ENCODE measurements around the gene SUN2. TPM values are rescaled to one million over a fixed set of nuclear protein-coding genes. Genes with fewer than 3 reads are reported as not detected.

The SUN2 gene
- total and polyA plus RNA-seq, 2 donors = 61.5 to 64.9 TPM

GRCh38 chr22:38740754-38741153, 15.0 kb downstream of the SUN2 start:
- 97% methylated on average over 8 of the region's 8 CpGs for WGBS

DNA sequence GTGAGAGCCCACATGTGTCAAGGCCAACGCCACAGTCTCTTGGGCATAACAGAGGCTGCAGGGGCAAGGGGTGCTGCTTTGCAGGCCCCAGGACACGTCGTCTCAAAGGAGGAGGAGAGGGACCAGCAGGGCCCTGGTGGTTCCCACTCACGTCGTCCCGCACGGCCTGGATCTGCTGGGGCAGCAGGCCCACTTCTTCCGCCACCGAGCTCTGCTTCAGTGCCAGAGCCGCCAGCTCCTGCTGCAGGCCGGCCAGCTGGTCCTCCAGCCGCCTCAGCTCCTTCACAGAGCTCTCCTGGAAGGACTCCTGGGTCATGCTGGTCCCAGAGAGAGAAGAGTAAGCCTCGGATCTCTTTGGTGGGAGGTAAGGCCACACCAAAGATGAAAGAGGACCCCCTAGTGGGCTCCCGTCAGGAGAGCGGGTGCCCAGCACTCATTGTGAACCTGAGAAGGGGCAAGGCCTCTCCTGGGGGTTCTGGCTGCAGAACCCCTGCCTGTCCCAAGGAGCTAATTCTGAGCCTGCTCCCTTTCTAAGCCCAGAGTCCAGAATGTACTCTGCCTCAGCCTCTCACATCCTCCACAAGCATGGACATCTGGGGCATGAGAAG, 15.6 kb downstream of the SUN2 start:
- H3K27ac ChIP-seq (ENCODE audit: low read depth in 1 of 2, low read length in 1 of 2) = no peak overlapping the region

More at GRCh38 chr22:38740754-38741153, 15.0 kb downstream of the SUN2 start:
- peaks cover 92 to 96% of the 10 kb centered on the region in 2 donors for H3K36me3 ChIP-seq (ENCODE audit: control insufficient read depth in 2 of 2, insufficient read depth in 2 of 2, low read length in 1 of 2)
- peaks cover 0 to 2% of the 10 kb centered on the region in 2 donors for H3K9me3 ChIP-seq (ENCODE audit: control insufficient read depth in 2 of 2, insufficient read depth in 1 of 2, low read length in 1 of 2)
- H3K4me1 ChIP-seq (ENCODE audit: control insufficient read depth in 2 of 2, insufficient read depth in 2 of 2, low read length in 2 of 2) = peaks cover 0 to 20% of the 10 kb centered on the region in 2 donors
- DNase-seq (ENCODE audit: low read depth in 6 of 9, low spot score in 9 of 9) = no peak
- no peak overlapping the region for H3K4me3 ChIP-seq (ENCODE audit: low read length in 2 of 2)
- H3K27me3 ChIP-seq (ENCODE audit: control insufficient read depth in 2 of 2, insufficient read depth in 1 of 2, low read length in 1 of 2) = no peaks in the 10 kb centered on the region
- H3K27ac ChIP-seq (ENCODE audit: low read depth in 1 of 2, low read length in 1 of 2) = no peak overlapping the region

GRCh38 chr22:38739300-38740055, 16.3 kb downstream of the SUN2 start:
- Histone ChIP-seq H3K27me3 (ENCODE audit: control insufficient read depth in 2 of 2, insufficient read depth in 1 of 2, low read length in 1 of 2) (no peaks in the 10 kb centered on the region), H3K4me3 (ENCODE audit: low read length in 2 of 2) (no peak overlapping the region), H3K9me3 (ENCODE audit: control insufficient read depth in 2 of 2, insufficient read depth in 1 of 2, low read length in 1 of 2) (peaks cover 0 to 2% of the 10 kb centered on the region in 2 donors), H3K27ac (ENCODE audit: low read depth in 1 of 2, low read length in 1 of 2) (no peak overlapping the region), H3K36me3 (ENCODE audit: control insufficient read depth in 2 of 2, insufficient read depth in 2 of 2, low read length in 1 of 2) (peaks cover 92 to 96% of the 10 kb centered on the region in 2 donors), H3K4me1 (ENCODE audit: control insufficient read depth in 2 of 2, insufficient read depth in 2 of 2, low read length in 2 of 2) (peaks cover 0 to 31% of the 10 kb centered on the region in 2 donors)
- 97% methylated on average over 20 of the region's 20 CpGs for WGBS
- no peak for DNase-seq (ENCODE audit: low read depth in 6 of 9, low spot score in 9 of 9)

More for the DNA sequence above, 15.6 kb downstream of the SUN2 start:
- Histone ChIP-seq H3K4me3 (ENCODE audit: low read length in 2 of 2) (no peak overlapping the region), H3K27me3 (ENCODE audit: control insufficient read depth in 2 of 2, insufficient read depth in 1 of 2, low read length in 1 of 2) (no peaks in the 10 kb centered on the region), H3K9me3 (ENCODE audit: control insufficient read depth in 2 of 2, insufficient read depth in 1 of 2, low read length in 1 of 2) (peaks cover 0 to 2% of the 10 kb centered on the region in 2 donors), H3K36me3 (ENCODE audit: control insufficient read depth in 2 of 2, insufficient read depth in 2 of 2, low read length in 1 of 2) (peaks cover 92 to 96% of the 10 kb centered on the region in 2 donors), H3K4me1 (ENCODE audit: control insufficient read depth in 2 of 2, insufficient read depth in 2 of 2, low read length in 2 of 2) (peaks cover 0 to 25% of the 10 kb centered on the region in 2 donors)
- DNase-seq (ENCODE audit: low read depth in 6 of 9, low spot score in 9 of 9) = no peak
- 98% methylated on average over 15 of the region's 15 CpGs for WGBS

- Histone ChIP-seq H3K4me1 (ENCODE audit: control insufficient read depth in 2 of 2, insufficient read depth in 2 of 2, low read length in 2 of 2) (peaks cover 0 to 40% of the 10 kb centered on the region in 2 donors), H3K27ac (ENCODE audit: low read depth in 1 of 2, low read length in 1 of 2) (no peak overlapping the region), H3K36me3 (ENCODE audit: control insufficient read depth in 2 of 2, insufficient read depth in 2 of 2, low read length in 1 of 2) (peaks cover 98 to 99% of the 10 kb centered on the region in 2 donors), H3K9me3 (ENCODE audit: control insufficient read depth in 2 of 2, insufficient read depth in 1 of 2, low read length in 1 of 2) (peaks cover 0 to 2% of the 10 kb centered on the region in 2 donors), H3K4me3 (ENCODE audit: low read length in 2 of 2) (no peak overlapping the region), H3K27me3 (ENCODE audit: control insufficient read depth in 2 of 2, insufficient read depth in 1 of 2, low read length in 1 of 2) (no peaks in the 10 kb centered on the region)
- DNase-seq (ENCODE audit: low read depth in 6 of 9, low spot score in 9 of 9) = no peak
- 98% methylated on average over 18 of the region's 18 CpGs for WGBS
Measured at GRCh38 chr22:38738475-38739070, 17.2 kb downstream of the SUN2 start.

DNA sequence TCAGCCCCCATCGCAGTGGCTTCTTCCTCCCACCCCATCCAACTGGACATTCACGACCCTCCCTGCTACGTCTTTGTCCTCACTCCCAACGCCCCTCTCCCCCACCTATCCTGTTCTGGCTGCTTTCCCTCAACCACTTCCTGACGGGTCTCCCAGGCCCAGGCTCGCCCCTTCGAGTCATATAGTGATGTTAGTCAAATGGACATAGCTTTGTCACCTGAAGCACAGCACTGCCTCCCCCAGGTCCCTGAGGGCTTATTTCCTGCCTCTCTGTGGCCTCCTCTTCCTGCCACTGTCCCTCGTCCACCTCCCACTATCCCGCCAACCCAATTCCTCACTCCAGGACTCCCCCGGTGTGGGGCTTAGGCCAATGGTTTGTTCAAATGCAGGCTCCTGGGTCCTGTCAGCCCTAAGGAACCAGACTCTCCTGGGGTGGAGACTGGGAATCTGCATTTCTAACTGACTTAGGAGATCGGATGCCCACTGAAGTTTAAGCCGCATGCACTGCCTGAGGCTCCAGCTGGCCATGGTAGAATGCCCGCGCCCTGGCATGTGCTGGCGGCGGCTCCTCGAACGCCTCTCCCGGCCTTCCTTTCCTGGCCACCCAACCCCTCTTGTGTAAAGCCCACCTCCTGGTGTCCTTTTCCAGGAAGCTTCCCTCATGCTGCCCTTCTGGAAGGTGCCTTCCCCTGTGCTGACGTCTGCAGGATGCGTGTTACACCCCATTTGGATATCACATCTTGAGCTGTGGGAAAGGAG, 18.3 kb downstream of the SUN2 start:
- DNase-seq (ENCODE audit: low read depth in 6 of 9, low spot score in 9 of 9) = no peak
- Histone ChIP-seq H3K9me3 (ENCODE audit: control insufficient read depth in 2 of 2, insufficient read depth in 1 of 2, low read length in 1 of 2) (peaks cover 0 to 2% of the 10 kb centered on the region in 2 donors), H3K36me3 (ENCODE audit: control insufficient read depth in 2 of 2, insufficient read depth in 2 of 2, low read length in 1 of 2) (peaks cover 89 to 97% of the 10 kb centered on the region in 2 donors), H3K27ac (ENCODE audit: low read depth in 1 of 2, low read length in 1 of 2) (no peak overlapping the region), H3K27me3 (ENCODE audit: control insufficient read depth in 2 of 2, insufficient read depth in 1 of 2, low read length in 1 of 2) (no peaks in the 10 kb centered on the region), H3K4me1 (ENCODE audit: control insufficient read depth in 2 of 2, insufficient read depth in 2 of 2, low read length in 2 of 2) (peaks cover 0 to 41% of the 10 kb centered on the region in 2 donors), H3K4me3 (ENCODE audit: low read length in 2 of 2) (no peak overlapping the region)
- 92% methylated on average over 21 of the region's 21 CpGs for WGBS

DNA sequence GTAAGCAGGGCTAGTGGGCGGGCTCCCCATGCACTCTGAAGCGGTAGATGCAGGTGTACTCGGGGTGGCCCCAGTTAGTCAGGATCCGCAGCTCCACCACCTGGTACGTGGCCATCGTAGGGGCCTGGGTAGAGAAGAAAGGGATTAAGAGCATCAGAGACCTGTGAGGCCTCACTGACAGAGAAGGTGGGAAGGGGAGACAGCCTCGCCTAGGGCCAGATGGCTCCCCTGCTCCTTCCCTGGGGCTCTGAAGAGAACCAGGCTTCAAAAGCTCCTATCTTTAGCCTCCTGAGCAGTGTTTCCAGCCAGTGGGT, 19.6 kb downstream of the SUN2 start:
- Histone ChIP-seq H3K9me3 (ENCODE audit: control insufficient read depth in 2 of 2, insufficient read depth in 1 of 2, low read length in 1 of 2) (no peaks in the 10 kb centered on the region), H3K4me3 (ENCODE audit: low read length in 2 of 2) (no peak overlapping the region), H3K4me1 (ENCODE audit: control insufficient read depth in 2 of 2, insufficient read depth in 2 of 2, low read length in 2 of 2) (peaks cover 0 to 41% of the 10 kb centered on the region in 2 donors), H3K36me3 (ENCODE audit: control insufficient read depth in 2 of 2, insufficient read depth in 2 of 2, low read length in 1 of 2) (peaks cover 88 to 96% of the 10 kb centered on the region in 2 donors), H3K27me3 (ENCODE audit: control insufficient read depth in 2 of 2, insufficient read depth in 1 of 2, low read length in 1 of 2) (no peaks in the 10 kb centered on the region), H3K27ac (ENCODE audit: low read depth in 1 of 2, low read length in 1 of 2) (peak overlapping the region in 1 of 2 donors; percentile 64)
- peak in 3 of 9 donors; percentile 59 to 79 (median 67) for DNase-seq (ENCODE audit: low read depth in 6 of 9, low spot score in 9 of 9)
- WGBS = 32% methylated on average over 7 of the region's 7 CpGs

- DNase-seq (ENCODE audit: low read depth in 6 of 9, low spot score in 9 of 9) = no peak
- H3K4me1 ChIP-seq (ENCODE audit: control insufficient read depth in 2 of 2, insufficient read depth in 2 of 2, low read length in 2 of 2) = peaks cover 0 to 41% of the 10 kb centered on the region in 2 donors
- no peaks in the 10 kb centered on the region for H3K9me3 ChIP-seq (ENCODE audit: control insufficient read depth in 2 of 2, insufficient read depth in 1 of 2, low read length in 1 of 2)
- H3K36me3 ChIP-seq (ENCODE audit: control insufficient read depth in 2 of 2, insufficient read depth in 2 of 2, low read length in 1 of 2) = peaks cover 88 to 96% of the 10 kb centered on the region in 2 donors
- no peak overlapping the region for H3K4me3 ChIP-seq (ENCODE audit: low read length in 2 of 2)
- H3K27me3 ChIP-seq (ENCODE audit: control insufficient read depth in 2 of 2, insufficient read depth in 1 of 2, low read length in 1 of 2) = no peaks in the 10 kb centered on the region
- peak overlapping the region in 1 of 2 donors; percentile 64 for H3K27ac ChIP-seq (ENCODE audit: low read depth in 1 of 2, low read length in 1 of 2)
- WGBS = 72% methylated on average over 15 of the region's 15 CpGs
Measured at GRCh38 chr22:38735465-38736256, 20.1 kb downstream of the SUN2 start.

- no peaks in the 10 kb centered on the region for H3K9me3 ChIP-seq (ENCODE audit: control insufficient read depth in 2 of 2, insufficient read depth in 1 of 2, low read length in 1 of 2)
- H3K27ac ChIP-seq (ENCODE audit: low read depth in 1 of 2, low read length in 1 of 2) = no peak overlapping the region
- H3K36me3 ChIP-seq (ENCODE audit: control insufficient read depth in 2 of 2, insufficient read depth in 2 of 2, low read length in 1 of 2) = peaks cover 88 to 96% of the 10 kb centered on the region in 2 donors
- no peaks in the 10 kb centered on the region for H3K27me3 ChIP-seq (ENCODE audit: control insufficient read depth in 2 of 2, insufficient read depth in 1 of 2, low read length in 1 of 2)
- DNase-seq (ENCODE audit: low read depth in 6 of 9, low spot score in 9 of 9) = no peak
- H3K4me1 ChIP-seq (ENCODE audit: control insufficient read depth in 2 of 2, insufficient read depth in 2 of 2, low read length in 2 of 2) = peaks cover 0 to 41% of the 10 kb centered on the region in 2 donors
- H3K4me3 ChIP-seq (ENCODE audit: low read length in 2 of 2) = no peak overlapping the region
- 98% methylated on average over 7 of the region's 7 CpGs for WGBS
Measured at GRCh38 chr22:38735126-38735464, 20.7 kb downstream of the SUN2 start.

Measured in thymus (tissue), 11 donors.